ENCODE measurements around the gene CCDC47.

GRCh38 chr17:63775420-63775819 is 2.0 kb upstream of the CCDC47 start:
- no peak for TF ChIP-seq CTCF (IDR thresholded peaks at IDR 0.05; ENCODE audit: low read depth, low read length)
- no peak for TF ChIP-seq EZH2phosphoT487 (IDR thresholded peaks at IDR 0.05; ENCODE audit: low read depth)
